ENCODE results near the gene FERMT2. TPM values are rescaled to one million over a fixed set of nuclear protein-coding genes. Genes with fewer than 3 reads are reported as not detected.

Gene FERMT2
- total and polyA plus RNA-seq, 12 donors: 22.8 to 53.8 (median 40.1) TPM

- Histone ChIP-seq H3K27me3 (no peaks in the 10 kb centered on the region), H3K27ac (no peak overlapping the region), H3K36me3 (replicated peaks in 1 of 2) (peaks cover 0 to 18% of the 10 kb centered on the region in 2 donors), H3K9me3 (replicated peaks in 1 of 3) (no peaks in the 10 kb centered on the region), H3K4me3 (no peak overlapping the region), H3K4me1 (replicated peaks in 1 of 2) (no peaks in the 10 kb centered on the region)
- DNase-seq: no peak
- 76 to 95% (median 83%) methylated on average over 1 of the region's 1 CpG for WGBS, 4 donors
- intact Hi-C loops (cut with DNase I): no loop called here
- no peak for TF ChIP-seq POLR2A (IDR thresholded peaks at IDR 0.05)
- TF ChIP-seq CTCF (IDR thresholded peaks at IDR 0.05): no peak
These were observed 87.5 kb downstream of the FERMT2 start for GRCh38 chr14:52863334-52863700.

- Histone ChIP-seq H3K4me1 (replicated peaks in 1 of 2) (no peaks in the 10 kb centered on the region), H3K27ac (no peak overlapping the region), H3K9me3 (replicated peaks in 1 of 3) (no peaks in the 10 kb centered on the region), H3K36me3 (replicated peaks in 1 of 2) (peaks cover 0 to 19% of the 10 kb centered on the region in 2 donors), H3K4me3 (peak overlapping the region in 1 of 4 donors; percentile 10), H3K27me3 (no peaks in the 10 kb centered on the region)
- 60 to 73% (median 64%) methylated on average over 4 of the region's 4 CpGs for WGBS, 4 donors
- DNase-seq: no peak
- intact Hi-C loops (cut with DNase I): no loop called here
- TF ChIP-seq POLR2A (IDR thresholded peaks at IDR 0.05) (no peak), CTCF (IDR thresholded peaks at IDR 0.05) (no peak)
These were observed 88.1 kb downstream of the FERMT2 start for GRCh38 chr14:52862632-52863333.

GRCh38 chr14:52861403-52861802 is 89.4 kb downstream of the FERMT2 start:
- no peak for TF ChIP-seq POLR2A (IDR thresholded peaks at IDR 0.05)
- intact Hi-C loops (cut with DNase I): no loop called here
- no peaks in the 10 kb centered on the region for H3K9me3 ChIP-seq (replicated peaks in 1 of 3)
- no peaks in the 10 kb centered on the region for H3K4me1 ChIP-seq (replicated peaks in 1 of 2)
- no peaks in the 10 kb centered on the region for H3K27me3 ChIP-seq
- no peak overlapping the region for H3K4me3 ChIP-seq
- peaks cover 0 to 19% of the 10 kb centered on the region in 2 donors for H3K36me3 ChIP-seq (replicated peaks in 1 of 2)
- H3K27ac ChIP-seq: no peak overlapping the region
- WGBS, 4 donors: 90 to 95% (median 93%) methylated on average over 2 of the region's 2 CpGs
- DNase-seq: no peak

- Histone ChIP-seq H3K27me3 (no peaks in the 10 kb centered on the region), H3K9me3 (replicated peaks in 1 of 3) (no peaks in the 10 kb centered on the region), H3K36me3 (replicated peaks in 1 of 2) (peaks cover 0 to 19% of the 10 kb centered on the region in 2 donors), H3K27ac (no peak overlapping the region), H3K4me3 (no peak overlapping the region), H3K4me1 (replicated peaks in 1 of 2) (no peaks in the 10 kb centered on the region)
- TF ChIP-seq POLR2A (IDR thresholded peaks at IDR 0.05) (no peak), CTCF (IDR thresholded peaks at IDR 0.05) (no peak)
- DNase-seq: no peak
- WGBS, 4 donors: 78 to 88% (median 88%) methylated on average over 3 of the region's 3 CpGs
- intact Hi-C loops (cut with DNase I): no loop called here
These were observed 89.9 kb downstream of the FERMT2 start for GRCh38 chr14:52860910-52861309.

- intact Hi-C loops (cut with DNase I): no loop called here
- Histone ChIP-seq H3K9me3 (replicated peaks in 1 of 3) (no peaks in the 10 kb centered on the region), H3K4me3 (no peak overlapping the region), H3K27me3 (no peaks in the 10 kb centered on the region), H3K4me1 (replicated peaks in 1 of 2) (no peaks in the 10 kb centered on the region), H3K27ac (no peak overlapping the region), H3K36me3 (replicated peaks in 1 of 2) (peaks cover 0 to 19% of the 10 kb centered on the region in 2 donors)
- WGBS, 4 donors: 82 to 90% (median 87%) methylated on average over 3 of the region's 3 CpGs
- no peak for DNase-seq
- TF ChIP-seq CTCF (IDR thresholded peaks at IDR 0.05) (no peak), POLR2A (IDR thresholded peaks at IDR 0.05) (no peak)
These were observed 90.6 kb downstream of the FERMT2 start for GRCh38 chr14:52860209-52860608.
